A673 (cell line): Measurements from ENCODE around the gene MPC1. TPM values are rescaled to one million over a fixed set of nuclear protein-coding genes. Genes with fewer than 3 reads are reported as not detected.
A peak's percentile ranks its signal among the peaks of the same experiment; 100 is the strongest.

Experiments used
- BruUV-seq: library from RNA; stranded (reverse); fragments of 400-500 nt; replicated peaks from 2 replicates; lab custom pipeline; 2021; lab: Mats Ljungman, UMichigan
- CTCF ChIA-PET: fragments of 300-600 bp; sonication (Branson Sonifier 250); formaldehyde crosslinking; loops from one replicate; lab custom pipeline; 2022; ENCODE audit warnings: antibody characterized with exemption; lab: Charles Lee
- POLR2A ChIA-PET: fragments of 300-600 bp; sonication (Branson Sonifier 250); formaldehyde crosslinking; loops from one replicate; lab custom pipeline; 2022; ENCODE audit warnings: antibody characterized with exemption; ENCODE audit not compliant: low non-redundant PET; lab: Charles Lee
- DNase-seq: peaks from one replicate; pipeline ENCODE4 v3.0.0-alpha.2; 2015; ENCODE audit warnings: low spot score
- H3K27ac ChIP-seq: fragments of 200-600 bp; sonication (generic); 2 replicates; pipeline ENCODE4 v1.5.1; 2016; ENCODE audit warnings: mixed run types, low read depth, mild to moderate bottlenecking, mixed read lengths, antibody characterized with exemption, low read length; ENCODE audit not compliant: poor library complexity, severe bottlenecking
- H3K27me3 ChIP-seq: fragments of 200-600 bp; sonication (generic); replicated peaks from 2 replicates; pipeline ENCODE4 v1.6.1; 2017; ENCODE audit warnings: mixed run types, low read depth, mild to moderate bottlenecking, mixed read lengths, antibody characterized with exemption, low read length; ENCODE audit not compliant: insufficient read depth, poor library complexity
- H3K36me3 ChIP-seq: fragments of 200-600 bp; sonication (generic); 2 replicates; pipeline ENCODE4 v1.6.1; 2016; ENCODE audit warnings: mixed run types, mild to moderate bottlenecking, mixed read lengths, antibody characterized with exemption, low read length; ENCODE audit not compliant: insufficient read depth, poor library complexity, severe bottlenecking
- H3K4me1 ChIP-seq: fragments of 200-600 bp; sonication (generic); 2 replicates; pipeline ENCODE4 v1.6.1; 2017; ENCODE audit warnings: mixed run types, mild to moderate bottlenecking, mixed read lengths, antibody characterized with exemption, low read length; ENCODE audit not compliant: insufficient read depth, poor library complexity, severe bottlenecking
- H3K4me3 ChIP-seq: fragments of 200-600 bp; sonication (generic); 2 replicates; pipeline ENCODE4 v1.5.1; 2016; ENCODE audit warnings: low read depth, mixed run types, mild to moderate bottlenecking, mixed read lengths, low read length; ENCODE audit not compliant: poor library complexity, severe bottlenecking
- H3K9me3 ChIP-seq: fragments of 200-600 bp; sonication (generic); 2 replicates; pipeline ENCODE4 v1.6.1; 2016; ENCODE audit warnings: mixed run types, low read depth, mild to moderate bottlenecking, mixed read lengths, antibody characterized with exemption, low read length; ENCODE audit not compliant: poor library complexity, severe bottlenecking
- EZH2 ChIP-seq: fragments of 200-600 bp; sonication (generic); IDR thresholded peaks from 2 replicates; pipeline ENCODE4 v1.6.1; 2017; ENCODE audit warnings: borderline replicate concordance, low read depth, mild to moderate bottlenecking, mixed read lengths, antibody characterized with exemption, low read length; ENCODE audit not compliant: poor library complexity, severe bottlenecking
- intact Hi-C: fragments of 100-400 bp; cut with micrococcal nuclease; formaldehyde crosslinking; loops from one replicate; pipeline ENCODE4 v1.10.0; 2022; ENCODE audit not compliant: unreplicated experiment
- total RNA-seq: library from RNA; stranded (reverse); gene quantifications from 2 replicates; pipeline ENCODE4 v1.2.3, GENCODE V29; 2021
- TF ChIP-seq, protein P1 (sequence below): fragments of 300-800, 200-600 bp; sonication (generic); conservative IDR thresholded peaks from 2 replicates; pipeline ENCODE4 v1.5.1; 2017; ENCODE audit warnings: low read depth, mild to moderate bottlenecking, antibody characterized with exemption, low read length, moderate library complexity, mixed read lengths

MPC1 gene
- total RNA-seq, 1 experiment from 2014 or later = 35.9 TPM

DNA sequence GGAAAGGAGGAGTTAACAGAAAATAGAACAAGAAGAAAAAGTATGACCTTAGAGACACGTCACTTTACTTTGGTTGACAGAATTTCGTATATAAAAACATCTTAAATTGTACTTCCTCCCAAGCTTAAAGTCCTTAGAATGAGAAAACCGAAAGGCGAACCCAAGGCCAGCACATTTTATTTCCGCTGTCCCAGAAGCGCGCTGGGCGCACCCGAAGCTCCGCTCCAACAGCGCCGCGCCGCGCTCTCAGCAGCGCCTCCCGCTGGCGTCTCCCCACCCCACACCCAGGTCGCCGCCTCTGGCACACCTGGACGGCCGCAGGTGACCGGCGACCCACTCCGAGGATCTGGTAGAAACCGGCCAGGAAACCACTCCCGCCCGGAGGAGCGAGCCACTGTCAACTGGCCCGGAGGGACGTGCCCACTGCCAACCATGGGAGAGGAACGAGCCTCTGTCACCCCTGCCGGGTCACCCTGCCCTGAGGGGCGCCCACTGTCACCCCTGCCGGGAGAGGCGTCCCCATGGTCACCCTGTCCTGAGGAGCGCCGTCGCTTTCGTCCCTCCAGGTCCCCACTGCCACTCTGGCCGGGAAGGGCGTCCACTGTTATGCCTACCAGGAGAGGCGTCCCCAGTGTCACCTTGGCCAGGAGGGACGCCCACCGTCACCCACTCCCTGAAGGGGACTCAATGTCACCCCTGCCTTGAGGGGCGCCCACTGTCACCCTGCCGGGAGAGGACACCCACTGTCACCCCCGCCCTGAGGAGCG is 824 bp downstream of the MPC1 start:
- no peaks in the 10 kb centered on the region for H3K9me3 ChIP-seq
- H3K4me1 ChIP-seq = peaks cover 4% of the 10 kb centered on the region
- no peaks in the 10 kb centered on the region for H3K36me3 ChIP-seq
- H3K4me3 ChIP-seq = peak overlapping the region; percentile 86
- H3K27ac ChIP-seq = peak overlapping the region; percentile 89
- no peaks in the 10 kb centered on the region for H3K27me3 ChIP-seq
- no TSS peak for BruUV-seq
- peak; percentile 42 for DNase-seq
- ChIA-PET CTCF (interaction anchor here (1.0 kb wide), 1 partner anchor 68 kb away, joined by 9 read pairs; no protein-coding TSS in a partner anchor), POLR2A (no interaction called here)
- no peak for TF ChIP-seq EZH2
- TF ChIP-seq, protein P1, sequence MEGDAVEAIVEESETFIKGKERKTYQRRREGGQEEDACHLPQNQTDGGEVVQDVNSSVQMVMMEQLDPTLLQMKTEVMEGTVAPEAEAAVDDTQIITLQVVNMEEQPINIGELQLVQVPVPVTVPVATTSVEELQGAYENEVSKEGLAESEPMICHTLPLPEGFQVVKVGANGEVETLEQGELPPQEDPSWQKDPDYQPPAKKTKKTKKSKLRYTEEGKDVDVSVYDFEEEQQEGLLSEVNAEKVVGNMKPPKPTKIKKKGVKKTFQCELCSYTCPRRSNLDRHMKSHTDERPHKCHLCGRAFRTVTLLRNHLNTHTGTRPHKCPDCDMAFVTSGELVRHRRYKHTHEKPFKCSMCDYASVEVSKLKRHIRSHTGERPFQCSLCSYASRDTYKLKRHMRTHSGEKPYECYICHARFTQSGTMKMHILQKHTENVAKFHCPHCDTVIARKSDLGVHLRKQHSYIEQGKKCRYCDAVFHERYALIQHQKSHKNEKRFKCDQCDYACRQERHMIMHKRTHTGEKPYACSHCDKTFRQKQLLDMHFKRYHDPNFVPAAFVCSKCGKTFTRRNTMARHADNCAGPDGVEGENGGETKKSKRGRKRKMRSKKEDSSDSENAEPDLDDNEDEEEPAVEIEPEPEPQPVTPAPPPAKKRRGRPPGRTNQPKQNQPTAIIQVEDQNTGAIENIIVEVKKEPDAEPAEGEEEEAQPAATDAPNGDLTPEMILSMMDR = peak; percentile 79
- intact Hi-C loops = loop anchor here (5.0 kb wide), 2 partner anchors 40 to 105 kb away; partner anchors contain the start of gene SFT2D1

DNA sequence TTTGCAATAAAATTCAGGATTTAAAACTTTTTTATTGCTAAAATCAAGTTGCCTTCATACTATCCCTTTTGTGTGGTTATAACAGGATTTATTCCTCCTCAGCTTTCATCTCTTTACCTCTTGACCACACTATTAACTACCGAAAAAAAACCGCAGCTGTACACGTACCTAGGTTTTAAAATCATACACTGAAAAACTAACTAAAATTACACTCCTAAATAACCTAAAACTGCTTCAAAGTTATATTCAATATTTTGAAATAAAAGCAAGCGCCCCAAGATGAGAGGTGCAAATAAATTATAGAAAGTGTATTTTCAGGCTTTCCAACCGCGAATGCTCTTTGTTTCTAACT is 1.4 kb downstream of the MPC1 start:
- H3K9me3 ChIP-seq = no peaks in the 10 kb centered on the region
- peaks cover 4% of the 10 kb centered on the region for H3K4me1 ChIP-seq
- TF ChIP-seq, protein P1 = no peak
- no peak for TF ChIP-seq EZH2
- H3K27me3 ChIP-seq = no peaks in the 10 kb centered on the region
- peak overlapping the region; percentile 86 for H3K4me3 ChIP-seq
- ChIA-PET POLR2A (no interaction called here), CTCF (interaction anchor here (0.7 to 1.0 kb wide), 2 partner anchors 68 to 854 kb away, joined by 7 to 9 read pairs; no protein-coding TSS in a partner anchor)
- intact Hi-C loops = loop anchor here (5.0 kb wide), 2 partner anchors 39 to 104 kb away; partner anchors contain the start of gene SFT2D1
- H3K27ac ChIP-seq = no peak overlapping the region
- no peak for DNase-seq
- no TSS peak for BruUV-seq
- H3K36me3 ChIP-seq = no peaks in the 10 kb centered on the region

DNA sequence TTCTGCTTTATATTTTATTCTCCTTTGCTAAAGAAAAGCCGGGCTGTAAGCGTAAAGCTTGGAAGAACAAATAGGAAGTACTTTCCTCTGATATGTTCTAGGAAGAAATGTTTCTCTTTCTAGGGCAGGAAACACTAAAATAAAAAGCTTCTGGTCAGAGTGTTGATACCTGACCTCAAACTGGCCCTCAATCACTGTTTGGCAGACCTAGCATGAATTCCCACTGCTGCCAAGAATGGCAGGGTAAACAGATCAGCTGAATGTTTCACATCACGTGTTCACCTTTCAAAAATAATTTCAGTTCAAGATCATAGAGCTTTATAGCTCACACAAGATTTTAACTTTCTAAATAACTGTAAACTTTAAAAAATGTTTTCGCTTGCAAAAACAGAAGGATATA is 2.9 kb downstream of the MPC1 start:
- ChIA-PET POLR2A (no interaction called here), CTCF (no interaction called here)
- peaks cover 4% of the 10 kb centered on the region for H3K4me1 ChIP-seq
- H3K27me3 ChIP-seq = no peaks in the 10 kb centered on the region
- TF ChIP-seq, protein P1 = no peak
- no peak for TF ChIP-seq EZH2
- H3K4me3 ChIP-seq = no peak overlapping the region
- intact Hi-C loops = loop anchor here (5.0 kb wide), 2 partner anchors 37 to 102 kb away; partner anchors contain the start of gene SFT2D1
- no peak overlapping the region for H3K27ac ChIP-seq
- no peak for DNase-seq
- BruUV-seq = no TSS peak
- no peaks in the 10 kb centered on the region for H3K36me3 ChIP-seq
- no peaks in the 10 kb centered on the region for H3K9me3 ChIP-seq
